ENCODE measurements around the gene PTPRM.

DNA sequence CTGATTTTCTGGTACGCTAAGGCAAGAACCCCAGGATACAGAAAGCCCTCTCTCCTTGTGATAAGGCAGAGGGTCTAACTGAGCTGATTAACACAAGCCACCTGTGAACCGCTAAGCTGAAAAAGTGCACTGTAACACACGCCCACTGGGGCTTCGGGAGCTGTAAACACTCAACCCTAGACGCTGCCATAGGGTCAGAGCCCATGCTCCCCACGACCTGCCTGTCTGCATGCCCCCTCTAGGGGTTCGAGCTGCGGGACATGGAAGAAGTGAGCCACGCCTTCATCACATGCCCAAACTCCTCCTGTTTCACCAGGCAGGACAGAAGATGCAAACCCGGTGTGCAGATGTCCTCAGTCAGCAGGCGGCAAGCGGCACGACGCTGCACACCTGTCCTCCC is 868.3 kb downstream of the PTPRM start:
- TF ChIP-seq, protein P1, sequence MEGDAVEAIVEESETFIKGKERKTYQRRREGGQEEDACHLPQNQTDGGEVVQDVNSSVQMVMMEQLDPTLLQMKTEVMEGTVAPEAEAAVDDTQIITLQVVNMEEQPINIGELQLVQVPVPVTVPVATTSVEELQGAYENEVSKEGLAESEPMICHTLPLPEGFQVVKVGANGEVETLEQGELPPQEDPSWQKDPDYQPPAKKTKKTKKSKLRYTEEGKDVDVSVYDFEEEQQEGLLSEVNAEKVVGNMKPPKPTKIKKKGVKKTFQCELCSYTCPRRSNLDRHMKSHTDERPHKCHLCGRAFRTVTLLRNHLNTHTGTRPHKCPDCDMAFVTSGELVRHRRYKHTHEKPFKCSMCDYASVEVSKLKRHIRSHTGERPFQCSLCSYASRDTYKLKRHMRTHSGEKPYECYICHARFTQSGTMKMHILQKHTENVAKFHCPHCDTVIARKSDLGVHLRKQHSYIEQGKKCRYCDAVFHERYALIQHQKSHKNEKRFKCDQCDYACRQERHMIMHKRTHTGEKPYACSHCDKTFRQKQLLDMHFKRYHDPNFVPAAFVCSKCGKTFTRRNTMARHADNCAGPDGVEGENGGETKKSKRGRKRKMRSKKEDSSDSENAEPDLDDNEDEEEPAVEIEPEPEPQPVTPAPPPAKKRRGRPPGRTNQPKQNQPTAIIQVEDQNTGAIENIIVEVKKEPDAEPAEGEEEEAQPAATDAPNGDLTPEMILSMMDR (IDR thresholded peaks at IDR 0.05) = no peak
- no peak for TF ChIP-seq POLR2A (IDR thresholded peaks at IDR 0.05)
